T47D (cell line): ENCODE data around the gene SPO11.
A peak's percentile ranks its signal among the peaks of the same experiment; 100 is the strongest.

Experiments
- DNase-seq, 2 experiments: peaks; one replicate each; pipeline versions ENCODE4 v3.0.0 to v3.0.0-alpha.2; 2011 to 2012; ENCODE audit warnings: low read depth in 1 of 2, low spot score in 1 of 2
- JUND ChIP-seq: IDR thresholded peaks from 2 replicates; pipeline ENCODE4 v1.6.1; 2012; ENCODE audit warnings: low read depth
- in situ Hi-C: cut with HindIII; loops from 2 replicates; pipeline ENCODE4 v1.10.0; 2016; ENCODE audit warnings: low sequenced_read_pairs, low pct_unique_long_range_greater_than_20kb

SPO11 gene

GRCh38 chr20:57377350-57377749 lies 47.7 kb downstream of the SPO11 start:
- TF ChIP-seq JUND: no peak
- in situ Hi-C loops: no loop called here
- DNase-seq: no peak

DNA sequence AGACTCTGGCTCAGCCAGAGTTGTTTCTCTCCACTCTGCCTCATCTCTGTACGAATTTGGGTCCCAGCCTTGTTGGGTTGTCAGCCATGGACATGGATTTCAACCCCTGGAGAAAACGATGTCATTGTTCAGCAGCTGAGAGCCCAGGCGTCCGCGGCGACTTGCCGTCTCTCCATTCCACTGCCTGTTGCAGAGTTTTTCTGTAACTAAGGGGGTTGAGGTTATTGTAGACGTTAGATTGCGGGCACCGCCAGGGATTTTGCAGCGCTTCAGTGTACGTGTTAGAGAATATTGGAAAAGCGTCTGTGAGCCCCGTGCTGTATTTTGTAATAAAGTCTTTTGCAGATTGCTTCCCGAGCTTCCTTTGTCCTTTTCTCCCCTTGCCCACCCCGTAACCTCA lies 48.5 kb downstream of the SPO11 start:
- no peak for DNase-seq
- in situ Hi-C loops: no loop called here
- TF ChIP-seq JUND: no peak

GRCh38 chr20:57378646-57379262 lies 49.2 kb downstream of the SPO11 start:
- in situ Hi-C loops: no loop called here
- no peak for DNase-seq
- no peak for TF ChIP-seq JUND

- in situ Hi-C loops: no loop called here
- no peak for TF ChIP-seq JUND
- DNase-seq: no peak
Observed at GRCh38 chr20:57379263-57379647, 49.7 kb downstream of the SPO11 start.

GRCh38 chr20:57380081-57380750 lies 50.6 kb downstream of the SPO11 start:
- in situ Hi-C loops: no loop called here

DNA sequence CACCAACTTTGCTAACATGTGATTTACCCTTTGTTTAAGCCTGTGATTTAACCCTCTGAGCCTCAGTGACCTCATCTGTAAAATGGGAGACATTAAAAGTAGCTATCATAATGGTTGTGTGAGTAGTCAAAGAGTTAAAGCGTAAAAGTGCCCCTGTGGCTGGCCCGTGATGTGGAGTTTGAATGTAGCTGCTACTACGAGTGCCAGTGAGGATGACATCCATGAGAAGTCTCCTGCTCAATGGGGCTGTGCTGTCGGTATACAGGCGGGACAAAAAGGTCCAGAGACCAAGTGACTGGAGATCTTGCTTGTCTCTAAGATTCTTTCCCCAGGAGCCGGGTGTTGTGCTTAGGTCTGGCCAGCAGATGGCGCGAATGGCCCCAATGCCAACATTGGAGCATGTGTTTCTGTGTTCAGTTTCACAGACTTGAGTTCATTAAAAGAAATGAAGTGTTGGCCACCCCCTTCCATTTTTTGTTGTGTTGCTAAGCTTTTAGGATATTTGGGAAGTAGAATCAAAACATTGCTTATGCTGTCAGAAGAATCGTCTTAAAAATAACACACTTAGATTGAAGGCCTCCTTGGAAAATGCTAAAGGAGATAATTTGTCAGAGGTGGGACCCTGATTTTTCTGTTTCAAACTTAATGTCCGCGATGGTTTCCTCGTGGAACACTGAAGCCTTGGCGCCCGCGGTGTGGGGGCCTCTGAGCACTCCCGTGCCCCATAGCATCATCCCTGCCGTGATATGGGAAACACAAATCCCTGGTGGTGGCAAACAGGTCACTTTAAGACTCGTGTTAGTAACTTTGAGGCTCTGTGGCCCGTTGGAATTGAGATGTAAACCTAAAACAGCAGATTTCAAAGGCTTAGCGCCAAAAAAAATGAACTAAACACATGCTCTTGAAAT lies 52.2 kb downstream of the SPO11 start:
- in situ Hi-C loops: no loop called here
- TF ChIP-seq JUND: no peak
- DNase-seq: peak; percentile 89 to 95

More at GRCh38 chr20:57380081-57380750, 50.6 kb downstream of the SPO11 start:
- no peak for DNase-seq
- TF ChIP-seq JUND: no peak

DNA sequence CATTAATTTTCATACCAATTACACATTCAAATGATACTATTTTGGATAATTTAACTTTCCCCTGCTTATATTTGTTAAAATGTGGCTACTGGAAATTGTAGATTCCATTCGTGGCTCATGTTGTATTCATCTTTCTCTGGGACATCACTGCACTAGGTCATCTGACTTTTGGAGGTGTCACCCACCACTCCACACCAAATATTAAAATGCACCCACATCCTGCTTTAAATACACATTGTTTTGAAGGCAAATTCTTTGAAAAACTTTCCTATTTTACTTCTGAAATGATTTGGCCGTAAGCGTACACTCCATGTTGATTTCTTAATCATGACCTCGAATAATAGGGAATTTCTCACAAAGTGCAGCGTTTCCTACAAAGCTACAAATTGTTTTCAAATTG lies 52.9 kb downstream of the SPO11 start:
- in situ Hi-C loops: no loop called here
- no peak for TF ChIP-seq JUND
- DNase-seq: no peak

- peak in 1 of 2 experiments; percentile 39 for DNase-seq
- TF ChIP-seq JUND: no peak
- in situ Hi-C loops: no loop called here
Observed at GRCh38 chr20:57383447-57384347, 54.1 kb downstream of the SPO11 start.

GRCh38 chr20:57384486-57384885 lies 54.9 kb downstream of the SPO11 start:
- in situ Hi-C loops: no loop called here
- no peak for DNase-seq
- no peak for TF ChIP-seq JUND

DNA sequence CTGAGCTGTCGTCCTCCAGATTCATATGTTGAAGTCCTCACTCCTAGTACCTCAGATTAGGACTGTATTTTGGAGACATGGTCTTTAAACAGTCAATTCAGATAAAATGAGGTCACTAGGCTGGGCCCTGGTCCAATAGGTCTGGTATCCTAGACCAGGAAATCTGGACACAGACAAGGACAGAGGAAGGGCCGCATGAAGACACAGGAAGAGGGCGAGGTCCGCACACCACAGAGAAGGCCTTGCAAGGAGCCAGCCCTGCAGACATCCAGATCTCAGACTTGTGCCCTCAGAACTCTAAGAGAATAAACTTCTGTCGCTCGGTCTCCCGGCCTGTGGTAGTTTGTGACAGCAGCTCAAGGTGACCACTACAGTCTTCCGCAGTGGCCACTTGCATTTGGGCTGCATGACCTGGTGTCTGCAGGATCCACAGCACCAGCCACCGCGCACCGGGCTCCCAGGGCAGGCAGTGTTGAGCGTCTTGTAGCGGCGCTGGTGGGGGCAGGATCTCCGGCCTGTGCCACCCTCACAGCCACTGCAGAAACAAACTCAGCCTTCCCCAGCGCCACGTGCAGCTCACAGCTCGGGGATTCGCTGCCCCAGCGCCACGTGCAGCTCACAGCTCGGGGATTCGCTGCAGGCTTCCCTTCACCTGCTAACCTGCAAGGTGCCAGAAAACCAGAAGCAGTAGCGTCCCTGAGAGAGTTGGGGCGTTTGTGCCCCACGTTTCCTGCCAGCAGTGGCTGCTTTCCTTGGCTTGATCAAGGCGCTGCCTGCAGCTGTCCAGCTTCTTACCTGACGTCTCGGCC lies 55.6 kb downstream of the SPO11 start:
- in situ Hi-C loops: no loop called here
- TF ChIP-seq JUND: no peak
- DNase-seq: no peak

- no peak for DNase-seq
Observed at GRCh38 chr20:57385940-57386339, 56.3 kb downstream of the SPO11 start.

DNA sequence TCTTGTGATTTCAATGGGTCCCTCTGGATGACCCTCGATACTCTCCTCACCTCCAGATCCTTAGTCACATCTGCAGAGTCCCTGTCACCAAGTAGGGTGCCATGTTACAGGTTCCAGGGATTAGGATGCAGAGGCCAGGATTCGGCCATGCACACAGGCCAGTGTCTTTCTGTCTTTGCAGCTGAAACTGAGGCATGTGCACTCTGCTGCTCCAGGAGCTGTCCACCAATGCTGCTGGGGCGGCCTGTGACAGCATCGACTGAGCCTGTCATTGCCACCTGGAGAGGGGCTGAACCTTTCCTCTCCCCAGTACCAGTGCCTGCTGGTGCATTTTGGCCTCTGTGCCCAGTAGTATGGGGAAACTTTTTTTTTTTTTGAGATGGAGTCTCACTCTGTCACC lies 57.2 kb downstream of the SPO11 start:
- TF ChIP-seq JUND: no peak
- in situ Hi-C loops: no loop called here
- no peak for DNase-seq

More at GRCh38 chr20:57385940-57386339, 56.3 kb downstream of the SPO11 start:
- in situ Hi-C loops: no loop called here
- TF ChIP-seq JUND: no peak
